Measurements from ENCODE around the gene ASIC4. TPM values are rescaled to one million over a fixed set of nuclear protein-coding genes. Genes with fewer than 3 reads are reported as not detected.

Gene ASIC4
- total RNA-seq, 1 experiment from 2014 or later, result 2.1 TPM

DNA sequence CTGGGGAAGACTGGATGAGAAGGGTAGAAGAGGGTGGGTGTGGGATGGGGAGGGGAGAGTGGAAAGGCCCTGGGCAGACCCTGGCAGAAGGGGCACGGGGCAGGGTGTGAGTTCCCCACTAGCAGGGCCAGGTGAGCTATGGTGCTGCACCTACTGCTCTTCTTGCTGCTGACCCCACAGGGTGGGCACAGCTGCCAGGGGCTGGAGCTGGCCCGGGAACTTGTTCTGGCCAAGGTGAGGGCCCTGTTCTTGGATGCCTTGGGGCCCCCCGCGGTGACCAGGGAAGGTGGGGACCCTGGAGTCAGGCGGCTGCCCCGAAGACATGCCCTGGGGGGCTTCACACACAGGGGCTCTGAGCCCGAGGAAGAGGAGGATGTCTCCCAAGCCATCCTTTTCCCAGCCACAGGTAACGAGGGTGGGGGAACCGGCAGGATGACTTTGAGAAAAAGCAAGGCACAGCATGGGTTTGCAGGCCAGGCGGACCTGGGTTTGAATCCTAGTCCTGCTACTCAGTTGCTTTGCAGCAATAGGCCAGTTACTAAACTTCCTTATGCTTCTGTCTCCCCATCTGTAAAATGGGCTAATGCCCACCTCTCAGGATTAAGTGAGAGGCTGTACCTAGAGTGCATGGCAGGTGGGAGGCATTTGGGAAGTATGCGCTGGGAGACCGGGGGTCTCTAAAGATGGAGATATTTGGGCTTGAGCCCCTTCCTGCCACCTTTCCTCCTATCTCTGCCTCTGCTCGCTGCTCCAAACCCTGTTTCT is 58.1 kb downstream of the ASIC4 start, which contains the start of gene INHA:
TSS of gene INHA (plus strand) at position 74 of the 765 bp plus-strand sequence. CDS start at position 139, 65 bp downstream.
- ChIA-PET POLR2A (no interaction called here), CTCF (interaction anchor here (1.5 kb wide), 1 partner anchor 12 kb away, joined by 6 read pairs; no protein-coding TSS in a partner anchor), RAD21 (ENCODE audit: low non-redundant PET in 1 of 2, low total read pairs in 2 of 2, uncharacterized antibody in 2 of 2, unreplicated experiment in 2 of 2) (no interaction called here)
- Histone ChIP-seq H3K27me3 (ENCODE audit: insufficient read depth, low read length) (no peaks in the 10 kb centered on the region), H3K9ac (ENCODE audit: low read length) (no peak within 1 kb of the TSS), H3K4me3 (replicated peaks in 1 of 2; ENCODE audit: low read depth in 1 of 2, low read length in 2 of 2) (no peak within 1 kb of the TSS), H3K36me3 (ENCODE audit: control insufficient read depth in 1 of 2, insufficient read depth in 2 of 2, low read length in 2 of 2) (no peaks in the 10 kb centered on the region), H3K4me2 (ENCODE audit: low read length) (no peak within 1 kb of the TSS), H3K79me2 (ENCODE audit: insufficient read depth, low read length) (no peaks in the 10 kb centered on the region), H3K9me2 (ENCODE audit: insufficient read depth) (no peaks in the 10 kb centered on the region), H4K20me1 (ENCODE audit: insufficient read depth) (no peaks in the 10 kb centered on the region), H3K27ac (ENCODE audit: low read depth, low read length) (no peak within 1 kb of the TSS), H3K4me1 (ENCODE audit: control insufficient read depth in 1 of 2, insufficient read depth in 2 of 2, low read length in 2 of 2) (no peaks in the 10 kb centered on the region), H3K9me3 (ENCODE audit: control insufficient read depth in 1 of 2, insufficient read depth in 1 of 2, low read depth in 1 of 2, low read length in 2 of 2) (no peaks in the 10 kb centered on the region), H2AFZ (ENCODE audit: low read depth, low read length, poor library complexity, severe bottlenecking) (no peak within 1 kb of the TSS)
- DNase-seq (ENCODE audit: low read depth, low spot score) (no peak), ATAC-seq (no peak)
- intact Hi-C loops (cut with micrococcal nuclease), result no loop called here
- TF ChIP-seq FOSL1 (IDR thresholded peaks at IDR 0.05; ENCODE audit: low read depth) (no peak), EZH2 (IDR thresholded peaks at IDR 0.05) (no peak), RAD21 (IDR thresholded peaks at IDR 0.05; ENCODE audit: low read depth) (no peak), ELF1 (IDR thresholded peaks at IDR 0.05; ENCODE audit: borderline replicate concordance, low read depth) (no peak), POLR2AphosphoS5 (IDR thresholded peaks at IDR 0.05; ENCODE audit: low read depth, low read length) (no peak), SP1 (IDR thresholded peaks at IDR 0.05; ENCODE audit: low read depth) (no peak), ZFX (IDR thresholded peaks at IDR 0.05) (no peak), YY1 (IDR thresholded peaks at IDR 0.05; ENCODE audit: extremely low read depth, insufficient replicate concordance, low read depth, low read length) (no peak), POLR2A (IDR thresholded peaks at IDR 0.05; ENCODE audit: borderline replicate concordance, extremely low read depth, insufficient read depth, insufficient read length) (no peak)
- TF ChIP-seq, protein P1, sequence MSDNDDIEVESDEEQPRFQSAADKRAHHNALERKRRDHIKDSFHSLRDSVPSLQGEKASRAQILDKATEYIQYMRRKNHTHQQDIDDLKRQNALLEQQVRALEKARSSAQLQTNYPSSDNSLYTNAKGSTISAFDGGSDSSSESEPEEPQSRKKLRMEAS (IDR thresholded peaks at IDR 0.05), result no peak
- BruUV-seq (replicated peaks), result no TSS peak

- ChIA-PET RAD21 (ENCODE audit: low non-redundant PET in 1 of 2, low total read pairs in 2 of 2, uncharacterized antibody in 2 of 2, unreplicated experiment in 2 of 2) (no interaction called here), POLR2A (no interaction called here)
- H3K4me1 ChIP-seq (ENCODE audit: control insufficient read depth in 1 of 2, insufficient read depth in 2 of 2, low read length in 2 of 2), result no peaks in the 10 kb centered on the region
These were observed 58.9 kb downstream of the ASIC4 start for GRCh38 chr2:219573166-219573565.

More at GRCh38 chr2:219573166-219573565, 58.9 kb downstream of the ASIC4 start:
- BruUV-seq (replicated peaks), result no TSS peak
- Histone ChIP-seq H3K4me2 (ENCODE audit: low read length) (no peak overlapping the region), H3K27ac (ENCODE audit: low read depth, low read length) (no peak overlapping the region), H3K4me3 (replicated peaks in 1 of 2; ENCODE audit: low read depth in 1 of 2, low read length in 2 of 2) (no peak overlapping the region), H3K9me2 (ENCODE audit: insufficient read depth) (no peaks in the 10 kb centered on the region), H2AFZ (ENCODE audit: low read depth, low read length, poor library complexity, severe bottlenecking) (no peak overlapping the region), H3K79me2 (ENCODE audit: insufficient read depth, low read length) (no peaks in the 10 kb centered on the region), H4K20me1 (ENCODE audit: insufficient read depth) (no peaks in the 10 kb centered on the region), H3K36me3 (ENCODE audit: control insufficient read depth in 1 of 2, insufficient read depth in 2 of 2, low read length in 2 of 2) (no peaks in the 10 kb centered on the region), H3K27me3 (ENCODE audit: insufficient read depth, low read length) (no peaks in the 10 kb centered on the region), H3K9me3 (ENCODE audit: control insufficient read depth in 1 of 2, insufficient read depth in 1 of 2, low read depth in 1 of 2, low read length in 2 of 2) (no peaks in the 10 kb centered on the region), H3K9ac (ENCODE audit: low read length) (no peak overlapping the region)
- intact Hi-C loops (cut with micrococcal nuclease), result no loop called here
- CTCF ChIA-PET, result no interaction called here
- TF ChIP-seq, protein P1 (IDR thresholded peaks at IDR 0.05), result no peak
- TF ChIP-seq FOSL1 (IDR thresholded peaks at IDR 0.05; ENCODE audit: low read depth) (no peak), POLR2AphosphoS5 (IDR thresholded peaks at IDR 0.05; ENCODE audit: low read depth, low read length) (no peak)
- no peak for ATAC-seq
- no peak for DNase-seq (ENCODE audit: low read depth, low spot score)
